Esophagus muscularis mucosa (tissue), 4 donors: ENCODE measurements around the gene CALHM3. TPM values are rescaled to one million over a fixed set of nuclear protein-coding genes. Genes with fewer than 3 reads are reported as not detected.

ENCODE experiments used
- DNase-seq: peaks from one replicate; pipeline ENCODE4 v3.0.0-alpha.2; 2017; ENCODE audit errors: extremely low spot score
- H3K27ac ChIP-seq, 4 donors: fragments of 200-600 bp; sonication (generic); replicated peaks in 1 of 4; 1 replicate in 3 of 4; 2 replicates in 1 of 4; pipeline ENCODE4 v1.5.1; 2016 to 2019; ENCODE audit warnings: mild to moderate bottlenecking in 1 of 4
- H3K27me3 ChIP-seq, 4 donors: fragments of 200-600 bp; sonication (generic); one replicate each; pipeline versions ENCODE4 v1.5.1 to v1.6.0; 2016 to 2019
- H3K36me3 ChIP-seq, 4 donors: fragments of 200-600 bp; sonication (generic); one replicate each; pipeline ENCODE4 v1.5.1; 2016 to 2019
- H3K4me1 ChIP-seq, 4 donors: fragments of 200-600 bp; sonication (generic); one replicate each; pipeline ENCODE4 v1.5.1; 2016 to 2019
- H3K4me3 ChIP-seq, 4 donors: fragments of 200-600 bp; sonication (generic); 1 replicate in 2 of 4; 2 replicates in 2 of 4; pipeline ENCODE4 v1.5.1; 2016 to 2019; ENCODE audit warnings: mild to moderate bottlenecking in 4 of 4, moderate library complexity in 1 of 4
- H3K9me3 ChIP-seq, 4 donors: fragments of 200-600 bp; sonication (generic); 1 replicate in 3 of 4; 2 replicates in 1 of 4; pipeline ENCODE4 v1.5.1; 2016 to 2019
- EP300 ChIP-seq: sonication (generic); formaldehyde crosslinking; IDR thresholded peaks from one replicate; pipeline ENCODE4 v1.6.1; 2017; ENCODE audit warnings: antibody characterized with exemption
- POLR2A ChIP-seq: fragments of 450-650 bp; IDR thresholded peaks from one replicate; pipeline ENCODE4 v1.6.1; 2017; ENCODE audit warnings: antibody characterized with exemption, moderate library complexity, mild to moderate bottlenecking, low read depth
- POLR2AphosphoS5 ChIP-seq, 2 donors: sonication (generic); formaldehyde crosslinking; IDR thresholded peaks; one replicate each; pipeline ENCODE4 v1.6.1; 2017; ENCODE audit warnings: antibody characterized with exemption in 2 of 2
- WGBS: methylation state at CpG from one replicate; pipeline ENCODE4 v1.1.5; 2018; 5-methylcytosine and 5-hydroxymethylcytosine counted together
- intact Hi-C: fragments of 100-400 bp; cut with DNase I; formaldehyde crosslinking; loops from one replicate; pipeline ENCODE4 v1.15.1; 2023
- total RNA-seq, 4 donors: library from RNA; depleted of rRNA; stranded (reverse); fragments of >200 nt; gene quantifications; one replicate each; pipeline versions ENCODE4 v1.1.0 to v1.2.1, GENCODE V29; 2016
- TF ChIP-seq, protein P1 (sequence below), 3 experiments: fragments of 200-600 bp in 2 of 3; fragments of 450-650 bp in 1 of 3; sonication (generic) in 2 of 3; IDR thresholded peaks; one replicate each; pipeline ENCODE4 v1.5.1; 2017 to 2019; ENCODE audit warnings: antibody characterized with exemption in 3 of 3, mild to moderate bottlenecking in 2 of 3, moderate library complexity in 1 of 3

CALHM3 gene
- total RNA-seq, 4 donors from 2014 or later: not detected

DNA sequence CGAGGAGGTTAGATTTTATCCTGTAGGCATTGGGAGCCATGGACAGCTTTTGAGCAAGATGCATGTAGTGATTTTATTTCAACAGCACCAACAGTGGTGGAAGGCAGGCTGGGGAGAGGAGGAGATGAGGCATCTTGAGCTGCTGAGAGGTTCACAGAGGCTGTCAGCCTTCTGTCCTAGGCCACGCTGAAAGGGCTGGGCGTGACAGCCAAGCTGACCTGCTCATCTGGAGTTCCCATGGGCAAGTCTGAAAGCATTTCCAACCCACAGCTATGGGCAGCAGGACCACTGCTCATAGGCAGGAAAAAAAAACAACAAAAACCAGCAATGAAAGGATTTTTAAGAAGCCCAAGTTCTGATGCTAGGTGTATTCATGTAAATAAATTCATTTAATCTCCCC is 22.1 kb upstream of the CALHM3 start:
- peaks cover 0 to 18% (median 0%) of the 10 kb centered on the region in 4 donors for H3K27me3 ChIP-seq
- TF ChIP-seq POLR2AphosphoS5 (IDR thresholded peaks at IDR 0.05) (no peak), EP300 (no peak), POLR2A (no peak)
- TF ChIP-seq, protein P1, sequence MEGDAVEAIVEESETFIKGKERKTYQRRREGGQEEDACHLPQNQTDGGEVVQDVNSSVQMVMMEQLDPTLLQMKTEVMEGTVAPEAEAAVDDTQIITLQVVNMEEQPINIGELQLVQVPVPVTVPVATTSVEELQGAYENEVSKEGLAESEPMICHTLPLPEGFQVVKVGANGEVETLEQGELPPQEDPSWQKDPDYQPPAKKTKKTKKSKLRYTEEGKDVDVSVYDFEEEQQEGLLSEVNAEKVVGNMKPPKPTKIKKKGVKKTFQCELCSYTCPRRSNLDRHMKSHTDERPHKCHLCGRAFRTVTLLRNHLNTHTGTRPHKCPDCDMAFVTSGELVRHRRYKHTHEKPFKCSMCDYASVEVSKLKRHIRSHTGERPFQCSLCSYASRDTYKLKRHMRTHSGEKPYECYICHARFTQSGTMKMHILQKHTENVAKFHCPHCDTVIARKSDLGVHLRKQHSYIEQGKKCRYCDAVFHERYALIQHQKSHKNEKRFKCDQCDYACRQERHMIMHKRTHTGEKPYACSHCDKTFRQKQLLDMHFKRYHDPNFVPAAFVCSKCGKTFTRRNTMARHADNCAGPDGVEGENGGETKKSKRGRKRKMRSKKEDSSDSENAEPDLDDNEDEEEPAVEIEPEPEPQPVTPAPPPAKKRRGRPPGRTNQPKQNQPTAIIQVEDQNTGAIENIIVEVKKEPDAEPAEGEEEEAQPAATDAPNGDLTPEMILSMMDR (IDR thresholded peaks at IDR 0.05): no peak
- intact Hi-C loops: no loop called here
- no peaks in the 10 kb centered on the region for H3K9me3 ChIP-seq
- peaks cover 0 to 10% (median 8%) of the 10 kb centered on the region in 4 donors for H3K4me1 ChIP-seq
- no peak for DNase-seq
- WGBS: 97% methylated on average over 3 of the region's 3 CpGs
- H3K4me3 ChIP-seq: no peak overlapping the region
- H3K36me3 ChIP-seq: no peaks in the 10 kb centered on the region
- no peak overlapping the region for H3K27ac ChIP-seq

DNA sequence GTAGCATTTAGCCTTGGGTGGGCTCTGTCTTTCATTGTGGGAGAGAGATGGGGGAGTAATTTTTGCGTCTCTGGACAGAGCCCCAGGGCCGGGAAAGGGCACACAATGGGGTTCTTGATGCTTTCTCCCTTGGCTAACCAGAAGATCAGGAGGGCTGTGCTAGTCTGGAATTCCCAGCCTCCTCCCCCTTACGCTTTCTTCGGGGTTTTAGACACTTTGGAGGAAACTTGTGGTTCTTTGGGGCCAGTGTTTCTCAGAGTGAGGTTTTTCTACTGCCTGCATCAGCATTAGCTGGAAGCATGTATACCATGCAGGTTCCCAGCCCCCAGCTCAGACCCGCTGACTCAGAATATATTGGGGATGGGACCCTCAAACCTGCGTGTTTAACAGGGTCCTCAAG is 21.4 kb upstream of the CALHM3 start:
- peaks cover 0 to 25% (median 0%) of the 10 kb centered on the region in 4 donors for H3K27me3 ChIP-seq
- intact Hi-C loops: no loop called here
- peaks cover 0 to 10% (median 8%) of the 10 kb centered on the region in 4 donors for H3K4me1 ChIP-seq
- TF ChIP-seq, protein P1 (IDR thresholded peaks at IDR 0.05): no peak
- TF ChIP-seq POLR2AphosphoS5 (IDR thresholded peaks at IDR 0.05): no peak
- no peak for TF ChIP-seq EP300
- no peak for TF ChIP-seq POLR2A
- DNase-seq: no peak
- no peak overlapping the region for H3K27ac ChIP-seq
- no peak overlapping the region for H3K4me3 ChIP-seq
- H3K36me3 ChIP-seq: no peaks in the 10 kb centered on the region
- WGBS: 75% methylated on average over 6 of the region's 6 CpGs
- H3K9me3 ChIP-seq: no peaks in the 10 kb centered on the region

DNA sequence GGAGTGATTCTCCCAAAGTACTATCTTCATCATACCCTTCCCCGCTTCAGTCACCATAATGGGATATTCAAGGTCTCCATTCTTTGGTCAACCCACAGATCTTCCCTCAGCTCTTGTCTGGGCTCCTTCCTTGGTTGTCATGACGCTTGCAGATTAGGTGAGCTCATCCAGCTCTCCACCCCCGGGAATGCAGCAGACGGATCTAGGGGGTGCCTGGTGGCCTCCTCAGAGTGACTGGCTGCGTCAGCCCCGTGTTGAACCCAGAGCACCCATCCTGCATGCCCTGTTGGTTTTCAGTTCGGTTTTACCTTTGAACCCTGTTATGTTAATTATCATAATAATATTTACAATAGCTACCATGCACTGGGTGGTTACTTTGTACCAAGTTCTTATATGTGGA is 20.8 kb upstream of the CALHM3 start:
- Histone ChIP-seq H3K4me3 (no peak overlapping the region), H3K36me3 (no peaks in the 10 kb centered on the region), H3K4me1 (peaks cover 0 to 9% (median 8%) of the 10 kb centered on the region in 4 donors), H3K27me3 (peaks cover 0 to 31% (median 0%) of the 10 kb centered on the region in 4 donors), H3K27ac (no peak overlapping the region), H3K9me3 (no peaks in the 10 kb centered on the region)
- TF ChIP-seq EP300 (no peak), POLR2AphosphoS5 (IDR thresholded peaks at IDR 0.05) (no peak), POLR2A (no peak)
- TF ChIP-seq, protein P1 (IDR thresholded peaks at IDR 0.05): no peak
- DNase-seq: no peak
- intact Hi-C loops: no loop called here
- WGBS: 80% methylated on average over 7 of the region's 7 CpGs

DNA sequence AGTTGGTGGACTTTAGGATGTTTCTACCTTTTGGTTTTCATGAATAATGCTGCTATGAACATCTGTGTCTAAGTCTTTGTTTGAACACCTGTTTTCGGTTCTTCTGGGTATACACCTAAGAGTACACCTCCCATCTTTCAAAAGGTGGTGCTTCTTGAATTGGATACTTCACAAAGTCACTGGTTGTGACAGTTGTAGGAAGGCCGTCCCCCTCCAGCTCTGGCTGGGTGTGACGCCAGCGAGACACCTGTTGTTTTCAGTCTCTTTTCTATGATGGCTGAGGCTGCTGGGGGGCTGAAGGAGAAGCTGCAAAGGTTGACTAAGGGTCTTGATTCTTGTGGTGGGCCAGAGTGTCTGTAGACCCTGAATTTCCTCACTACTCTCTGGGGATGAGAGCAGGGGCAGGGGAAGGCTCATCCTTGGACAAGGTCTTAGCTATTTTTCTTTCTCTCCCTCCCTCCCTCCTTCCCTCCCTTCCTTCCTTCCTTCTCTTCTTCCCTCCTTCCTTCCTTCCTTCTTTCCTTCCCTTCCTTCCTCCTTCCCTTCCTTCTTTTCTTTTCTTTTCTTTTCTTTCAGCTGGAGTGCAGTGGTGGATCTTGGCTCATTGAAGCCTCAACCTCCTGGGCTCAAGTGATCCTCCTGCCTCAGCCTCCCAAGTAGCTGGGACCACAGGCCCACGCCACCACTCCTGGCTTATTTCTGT is 20.0 kb upstream of the CALHM3 start:
- no peaks in the 10 kb centered on the region for H3K36me3 ChIP-seq
- WGBS: 91% methylated on average over 5 of the region's 5 CpGs
- H3K27ac ChIP-seq: no peak overlapping the region
- intact Hi-C loops: no loop called here
- H3K27me3 ChIP-seq: peaks cover 0 to 39% (median 6%) of the 10 kb centered on the region in 4 donors
- TF ChIP-seq POLR2A (no peak), POLR2AphosphoS5 (IDR thresholded peaks at IDR 0.05) (no peak), EP300 (no peak)
- TF ChIP-seq, protein P1 (IDR thresholded peaks at IDR 0.05): no peak
- DNase-seq: no peak
- peaks cover 6 to 9% (median 7%) of the 10 kb centered on the region in 4 donors for H3K4me1 ChIP-seq
- H3K4me3 ChIP-seq: no peak overlapping the region
- H3K9me3 ChIP-seq: no peaks in the 10 kb centered on the region
